GM21528 (cell line): Measurements from ENCODE around the gene COL9A3.
A peak's percentile ranks its signal among the peaks of the same experiment; 100 is the strongest.
"Not testable (repeated sequence)": the region's sequence is repeated elsewhere in the genome, so short reads cannot be mapped to it uniquely, and the experiment has no call there.

Experiments
- ATAC-seq: cut with Tn5 transposase; IDR thresholded peaks from one replicate; pipeline ENCODE4 v1.9.1; 2021; ENCODE audit warnings: mild to moderate bottlenecking, moderate library complexity; ENCODE audit not compliant: unreplicated experiment, low FRiP score

COL9A3 gene

GRCh38 chr20:62850333-62850974, 33.6 kb downstream of the COL9A3 start:
- no peak for ATAC-seq

GRCh38 chr20:62852196-62852595, 35.3 kb downstream of the COL9A3 start:
- no peak for ATAC-seq

DNA sequence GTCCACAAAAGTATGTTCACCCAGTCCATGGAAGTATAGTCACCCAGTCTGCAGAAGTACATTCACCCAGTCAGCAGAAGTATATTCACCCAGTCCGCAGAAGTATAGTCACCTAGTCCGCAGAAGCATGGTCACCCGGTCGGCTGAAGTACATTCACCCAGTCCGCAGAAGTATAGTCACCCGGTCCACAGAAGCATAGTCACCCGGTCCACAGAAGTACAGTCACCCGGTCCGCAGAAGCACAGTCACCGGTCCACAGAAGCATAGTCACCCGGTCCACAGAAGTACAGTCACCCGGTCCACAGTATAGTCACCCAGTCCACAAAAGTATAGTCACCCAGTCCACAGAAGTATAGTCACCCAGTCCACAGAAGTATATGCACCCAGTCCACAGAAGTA, 36.0 kb downstream of the COL9A3 start:
- ATAC-seq = no peak

GRCh38 chr20:62853304-62853703, 36.5 kb downstream of the COL9A3 start:
- not testable (repeated sequence) for ATAC-seq

GRCh38 chr20:62854121-62854520, 37.3 kb downstream of the COL9A3 start:
- ATAC-seq = no peak

DNA sequence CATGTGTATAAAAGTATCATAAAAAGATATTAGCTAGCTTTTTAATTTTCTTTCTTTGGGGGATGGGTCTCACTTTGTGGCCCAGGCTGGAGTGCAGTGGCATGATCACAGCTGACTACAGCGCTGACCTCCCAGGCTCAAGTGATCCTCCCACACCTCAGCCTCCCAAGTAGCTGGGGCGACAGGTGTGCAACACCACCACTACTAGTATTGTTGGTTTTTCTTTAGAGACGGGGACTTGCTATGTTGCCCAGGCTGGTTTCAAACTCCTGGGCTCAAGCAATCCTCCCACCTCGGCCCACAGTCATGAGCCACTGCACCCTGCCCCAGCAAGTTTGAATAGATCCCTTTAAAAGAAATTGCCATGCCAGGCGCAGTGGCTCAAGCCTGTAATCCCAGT, 38.3 kb downstream of the COL9A3 start:
- no peak for ATAC-seq

DNA sequence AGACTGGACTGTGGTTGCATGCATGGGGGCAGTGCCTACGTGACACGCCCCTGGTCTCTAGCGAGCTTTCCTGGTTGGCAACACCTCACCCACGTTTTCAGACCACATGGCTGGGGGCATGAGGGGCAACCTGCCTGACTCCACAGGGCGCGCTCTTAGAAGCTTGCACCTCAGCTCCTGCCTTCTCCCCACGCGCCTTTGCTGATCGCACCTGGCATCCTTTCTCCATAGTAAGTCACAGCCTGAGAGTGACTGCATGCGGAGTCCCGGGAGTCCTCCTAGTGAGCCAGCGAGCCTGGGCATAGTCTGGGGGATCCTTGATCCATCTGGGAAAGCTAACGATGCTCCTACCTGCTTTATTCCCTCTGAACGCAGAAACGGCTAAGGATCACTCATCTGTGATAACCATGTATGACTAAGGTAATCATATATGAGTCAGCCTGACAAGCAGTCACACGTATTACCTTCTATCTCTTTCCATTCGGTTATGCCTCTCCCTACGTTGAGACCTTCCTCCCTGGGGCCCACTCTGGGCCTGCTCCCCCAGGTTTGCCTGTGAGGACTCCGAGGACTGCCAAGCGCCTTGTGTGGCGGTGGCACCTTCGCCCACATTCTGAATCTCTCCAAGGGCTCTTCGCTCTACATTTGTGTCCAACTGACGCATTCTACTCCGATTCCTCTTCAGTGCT, 40.2 kb downstream of the COL9A3 start:
- ATAC-seq = no peak

- no peak for ATAC-seq
These were observed 41.4 kb downstream of the COL9A3 start for GRCh38 chr20:62858058-62858830.

GRCh38 chr20:62859721-62860120, 42.9 kb downstream of the COL9A3 start:
- no peak for ATAC-seq

- ATAC-seq = no peak
These were observed 43.6 kb downstream of the COL9A3 start for GRCh38 chr20:62860391-62860923.

GRCh38 chr20:62860924-62861691, 44.3 kb downstream of the COL9A3 start:
- ATAC-seq = peak; percentile 35

- peak; percentile 57 for ATAC-seq
These were observed 45.0 kb downstream of the COL9A3 start, which contains the start of gene TCFL5 for GRCh38 chr20:62861726-62862336. TCFL5 (minus strand) TSS chr20:62861822; CDS start chr20:62861670, 152 bp downstream.

DNA sequence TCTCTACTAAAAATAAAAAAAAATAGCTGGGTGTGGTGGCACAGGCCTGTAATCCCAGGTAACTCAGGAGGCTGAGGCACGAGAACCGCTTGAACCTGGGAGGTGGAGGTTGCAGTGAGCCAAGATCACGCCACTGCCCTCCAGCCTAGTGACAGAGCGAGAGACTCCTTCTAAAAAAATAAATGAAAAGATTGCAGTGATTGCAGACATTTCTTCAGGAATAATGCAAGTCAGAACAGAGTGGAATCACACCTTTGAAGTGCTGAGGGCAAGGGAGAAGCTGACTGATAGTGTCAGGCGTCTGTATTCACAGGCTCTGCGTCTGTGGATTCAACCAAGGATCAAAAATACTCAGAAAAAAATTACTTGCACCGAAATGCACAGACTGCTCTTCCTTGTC, 47.4 kb downstream of the COL9A3 start:
- ATAC-seq = no peak

DNA sequence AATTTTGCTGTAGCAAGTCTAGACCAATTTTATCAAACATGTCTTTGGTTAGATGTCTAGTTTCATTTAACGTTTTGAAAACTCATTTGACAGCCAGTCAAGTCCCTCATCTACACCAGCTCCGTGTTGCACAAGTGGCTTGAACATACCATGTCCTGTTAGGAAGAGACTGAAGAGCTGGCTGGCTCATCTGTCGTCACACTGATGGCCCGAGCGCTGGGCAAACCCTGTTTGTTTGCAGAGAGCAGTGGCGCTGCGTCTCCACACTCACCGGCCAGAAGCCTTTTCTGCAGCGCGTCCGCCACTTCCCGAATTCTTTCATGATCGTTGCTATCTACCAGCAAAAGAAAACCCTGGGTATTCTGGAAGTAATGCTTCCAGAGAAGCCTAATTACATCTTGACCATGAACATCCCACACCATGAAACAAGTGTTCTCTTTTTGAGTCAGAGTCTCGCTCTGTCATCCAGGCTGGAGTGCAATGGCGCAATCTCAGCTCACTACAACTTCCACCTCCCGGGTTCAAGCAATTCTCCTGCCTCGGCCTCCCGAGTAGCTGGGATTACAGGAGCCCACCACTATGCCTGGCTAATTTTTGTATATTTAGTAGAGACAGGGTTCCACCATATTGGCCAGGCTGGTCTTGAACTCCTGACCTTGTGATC, 55.5 kb downstream of the COL9A3 start:
- ATAC-seq = no peak

DNA sequence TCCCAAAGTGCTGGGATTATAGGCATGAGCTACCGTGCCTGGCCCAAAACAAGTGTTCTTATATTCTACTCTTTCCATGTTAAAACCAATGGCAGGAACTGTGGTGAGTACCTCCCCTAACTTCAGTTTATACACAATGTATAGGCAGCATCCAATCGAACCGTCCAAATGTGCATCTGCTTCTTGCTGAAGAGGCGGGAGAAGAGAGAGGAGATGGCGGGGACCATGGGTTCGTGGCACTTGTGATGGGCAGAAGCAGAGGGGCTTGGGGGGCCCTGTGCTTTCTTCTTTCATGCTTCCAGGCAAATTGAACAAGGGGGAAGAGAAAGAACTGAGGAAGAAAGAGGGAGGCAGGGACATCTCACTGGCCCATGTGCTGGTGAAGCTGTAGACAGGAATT, 56.0 kb downstream of the COL9A3 start:
- no peak for ATAC-seq

DNA sequence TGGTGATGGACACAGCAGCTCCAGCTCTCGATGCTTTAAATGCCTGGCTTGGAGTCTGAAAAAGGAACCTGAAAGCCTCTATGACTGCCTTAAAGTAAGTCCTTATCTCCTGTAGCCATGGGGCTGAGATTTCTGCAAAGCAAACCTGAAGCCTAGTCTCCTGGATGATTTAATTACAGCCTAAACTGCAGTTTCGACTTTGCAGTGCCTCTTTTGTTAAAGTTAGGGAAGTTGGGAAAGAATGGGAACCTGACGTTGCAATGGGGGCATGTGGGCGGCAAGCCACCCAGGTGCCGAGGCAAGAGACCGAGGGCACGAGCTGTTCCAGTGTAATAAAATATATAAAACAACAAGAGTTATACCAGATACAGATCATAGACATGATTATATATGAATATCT, 56.4 kb downstream of the COL9A3 start:
- ATAC-seq = no peak

GRCh38 chr20:62873681-62874031, 56.8 kb downstream of the COL9A3 start:
- ATAC-seq = not testable (repeated sequence)

DNA sequence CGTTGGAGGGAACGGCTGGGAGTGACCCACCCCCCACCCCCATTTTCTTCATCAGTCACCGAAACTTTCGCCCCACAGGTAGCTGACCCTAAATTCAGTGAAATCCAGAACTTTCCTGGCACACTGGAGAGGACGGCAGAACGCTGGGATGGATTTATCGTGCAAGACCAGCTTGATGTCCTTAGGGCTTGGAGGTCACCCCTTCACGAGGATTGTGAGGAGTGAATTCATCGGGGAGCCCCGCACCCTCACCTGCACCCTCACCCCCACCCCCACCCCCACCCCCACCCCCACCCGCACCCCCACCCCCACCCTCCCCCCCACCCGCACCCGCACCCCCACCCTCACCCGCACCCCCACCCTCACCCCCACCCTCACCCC, 58.1 kb downstream of the COL9A3 start:
- ATAC-seq = no peak
